Vagina (tissue), 2 donors: ENCODE results near the gene XKRX. TPM values are rescaled to one million over a fixed set of nuclear protein-coding genes. Genes with fewer than 3 reads are reported as not detected.
A peak's percentile ranks its signal among the peaks of the same experiment; 100 is the strongest.

Source experiments
- DNase-seq, 2 donors: peaks; one replicate each; pipeline ENCODE4 v3.0.0-alpha.2; 2017; ENCODE audit errors: extremely low spot score in 2 of 2
- H3K27ac ChIP-seq: fragments of 200-600 bp; sonication (generic); one replicate; pipeline ENCODE4 v1.5.1; 2019
- H3K27me3 ChIP-seq: fragments of 200-600 bp; sonication (generic); one replicate; pipeline ENCODE4 v1.5.1; 2019
- H3K36me3 ChIP-seq, 2 donors: fragments of 200-600 bp; sonication (generic); one replicate each; pipeline ENCODE4 v1.5.1; 2017 to 2019
- H3K4me1 ChIP-seq: fragments of 200-600 bp; sonication (generic); one replicate; pipeline ENCODE4 v1.5.1; 2019
- H3K4me3 ChIP-seq, 2 donors: fragments of 200-600 bp; sonication (generic); 1 replicate in 1 of 2; 2 replicates in 1 of 2; pipeline ENCODE4 v1.5.1; 2016 to 2019
- H3K9me3 ChIP-seq: fragments of 200-600 bp; sonication (generic); one replicate; pipeline ENCODE4 v1.5.1; 2019
- CTCF ChIP-seq, 3 experiments: fragments of 450-650 bp in 2 of 3; fragments of 200-600 bp in 1 of 3; sonication (generic) in 1 of 3; IDR thresholded peaks; one replicate each; pipeline ENCODE4 v1.5.1; 2017 to 2019; ENCODE audit warnings: antibody characterized with exemption in 3 of 3, mild to moderate bottlenecking in 2 of 3, moderate library complexity in 2 of 3
- POLR2A ChIP-seq, 2 donors: fragments of 450-650 bp; IDR thresholded peaks; one replicate each; pipeline ENCODE4 v1.6.1; 2017; ENCODE audit warnings: antibody characterized with exemption in 2 of 2, mild to moderate bottlenecking in 2 of 2, moderate library complexity in 2 of 2
- POLR2AphosphoS5 ChIP-seq, 2 donors: sonication (generic); formaldehyde crosslinking; IDR thresholded peaks; one replicate each; pipeline ENCODE4 v1.9.0; 2017; ENCODE audit warnings: antibody characterized with exemption in 2 of 2, mild to moderate bottlenecking in 2 of 2, low read depth in 1 of 2; ENCODE audit not compliant: insufficient read depth in 1 of 2
- intact Hi-C: fragments of 100-400 bp; cut with DNase I; formaldehyde crosslinking; loops from one replicate; pipeline ENCODE4 v1.15.1; 2023
- total RNA-seq: library from RNA; depleted of rRNA; stranded (reverse); fragments of >200 nt; gene quantifications from one replicate; pipeline ENCODE4 v1.2.3, GENCODE V29; 2016

XKRX gene
- 0.74 TPM for total RNA-seq

GRCh38 chrX:100928660-100929613 lies at the start of gene XKRX:
Gene XKRX (minus strand): TSS chrX:100928917. CDS start chrX:100928304, 613 bp downstream.
- no peak for DNase-seq
- H3K27me3 ChIP-seq: no peaks in the 10 kb centered on the region
- intact Hi-C loops: no loop called here
- no peaks in the 10 kb centered on the region for H3K36me3 ChIP-seq
- H3K9me3 ChIP-seq: peaks cover 5% of the 10 kb centered on the region
- TF ChIP-seq CTCF (IDR thresholded peaks at IDR 0.05): no peak
- TF ChIP-seq POLR2A (IDR thresholded peaks at IDR 0.05): no peak
- TF ChIP-seq POLR2AphosphoS5 (IDR thresholded peaks at IDR 0.05; ENCODE audit: insufficient read depth in 1 of 2, low read depth in 1 of 2): no peak
- H3K4me3 ChIP-seq: peak within 1 kb of the TSS; percentile 42 to 44
- no peaks in the 10 kb centered on the region for H3K4me1 ChIP-seq
- no peak within 1 kb of the TSS for H3K27ac ChIP-seq

GRCh38 chrX:100976211-100976610 lies 47.5 kb upstream of the XKRX start:
- intact Hi-C loops: no loop called here
- no peak for DNase-seq
- TF ChIP-seq CTCF (IDR thresholded peaks at IDR 0.05): no peak
- no peak for TF ChIP-seq POLR2AphosphoS5 (IDR thresholded peaks at IDR 0.05; ENCODE audit: insufficient read depth in 1 of 2, low read depth in 1 of 2)
- no peak for TF ChIP-seq POLR2A (IDR thresholded peaks at IDR 0.05)
- Histone ChIP-seq H3K36me3 (no peaks in the 10 kb centered on the region), H3K9me3 (no peaks in the 10 kb centered on the region), H3K27me3 (no peaks in the 10 kb centered on the region), H3K4me3 (no peak overlapping the region), H3K4me1 (no peaks in the 10 kb centered on the region), H3K27ac (no peak overlapping the region)

GRCh38 chrX:100975212-100975611 lies 46.5 kb upstream of the XKRX start:
- no peak for TF ChIP-seq POLR2A (IDR thresholded peaks at IDR 0.05)
- TF ChIP-seq CTCF (IDR thresholded peaks at IDR 0.05): no peak
- TF ChIP-seq POLR2AphosphoS5 (IDR thresholded peaks at IDR 0.05; ENCODE audit: insufficient read depth in 1 of 2, low read depth in 1 of 2): no peak
- Histone ChIP-seq H3K4me3 (no peak overlapping the region), H3K9me3 (no peaks in the 10 kb centered on the region), H3K27me3 (no peaks in the 10 kb centered on the region), H3K27ac (no peak overlapping the region), H3K36me3 (no peaks in the 10 kb centered on the region), H3K4me1 (no peaks in the 10 kb centered on the region)
- intact Hi-C loops: no loop called here
- no peak for DNase-seq

- no peak overlapping the region for H3K4me3 ChIP-seq
- H3K27me3 ChIP-seq: no peaks in the 10 kb centered on the region
- H3K9me3 ChIP-seq: no peaks in the 10 kb centered on the region
- intact Hi-C loops: no loop called here
- no peaks in the 10 kb centered on the region for H3K36me3 ChIP-seq
- H3K4me1 ChIP-seq: no peaks in the 10 kb centered on the region
- no peak overlapping the region for H3K27ac ChIP-seq
- no peak for DNase-seq
- TF ChIP-seq POLR2A (IDR thresholded peaks at IDR 0.05) (no peak), CTCF (IDR thresholded peaks at IDR 0.05) (no peak), POLR2AphosphoS5 (IDR thresholded peaks at IDR 0.05; ENCODE audit: insufficient read depth in 1 of 2, low read depth in 1 of 2) (no peak)
Observed at GRCh38 chrX:100973411-100973810, 44.7 kb upstream of the XKRX start.

- H3K9me3 ChIP-seq: no peaks in the 10 kb centered on the region
- H3K27ac ChIP-seq: no peak overlapping the region
- TF ChIP-seq CTCF (IDR thresholded peaks at IDR 0.05): no peak
- no peak for TF ChIP-seq POLR2A (IDR thresholded peaks at IDR 0.05)
- TF ChIP-seq POLR2AphosphoS5 (IDR thresholded peaks at IDR 0.05; ENCODE audit: insufficient read depth in 1 of 2, low read depth in 1 of 2): no peak
- H3K4me3 ChIP-seq: no peak overlapping the region
- intact Hi-C loops: no loop called here
- H3K36me3 ChIP-seq: no peaks in the 10 kb centered on the region
- no peaks in the 10 kb centered on the region for H3K27me3 ChIP-seq
- H3K4me1 ChIP-seq: no peaks in the 10 kb centered on the region
- DNase-seq: no peak
Observed at GRCh38 chrX:100969936-100970335, 41.2 kb upstream of the XKRX start.
